ENCODE measurements around the gene DPH7. TPM values are rescaled to one million over a fixed set of nuclear protein-coding genes. Genes with fewer than 3 reads are reported as not detected.

Gene DPH7
- total RNA-seq, 2 donors from 2014 or later = 34.3 to 62.4 TPM

GRCh38 chr9:137524981-137525317 is 53.8 kb downstream of the DPH7 start:
- Histone ChIP-seq H3K36me3 (no peaks in the 10 kb centered on the region), H3K9me3 (no peaks in the 10 kb centered on the region), H3K27ac (no peak overlapping the region), H3K4me3 (no peak overlapping the region), H3K27me3 (replicated peaks; ENCODE audit: insufficient read depth) (no peaks in the 10 kb centered on the region), H3K4me1 (replicated peaks) (no peaks in the 10 kb centered on the region)
- TF ChIP-seq POLR2AphosphoS5 (IDR thresholded peaks at IDR 0.05) = no peak
- TF ChIP-seq POLR2A (IDR thresholded peaks at IDR 0.05) = no peak
- no peak for TF ChIP-seq CTCF (IDR thresholded peaks at IDR 0.05)
- DNase-seq (ENCODE audit: low spot score) = no peak
- intact Hi-C loops (cut with DNase I) = loop anchor here (5.0 to 10.0 kb wide), 2 partner anchors 98 to 230 kb away; no protein-coding TSS in a partner anchor
- 82% methylated on average over 5 of the region's 5 CpGs for WGBS

GRCh38 chr9:137524161-137524980 is 54.4 kb downstream of the DPH7 start:
- Histone ChIP-seq H3K4me3 (no peak overlapping the region), H3K27ac (no peak overlapping the region), H3K9me3 (no peaks in the 10 kb centered on the region), H3K27me3 (replicated peaks; ENCODE audit: insufficient read depth) (no peaks in the 10 kb centered on the region), H3K36me3 (no peaks in the 10 kb centered on the region), H3K4me1 (replicated peaks) (no peaks in the 10 kb centered on the region)
- 92% methylated on average over 33 of the region's 33 CpGs for WGBS
- no peak for TF ChIP-seq POLR2A (IDR thresholded peaks at IDR 0.05)
- no peak for TF ChIP-seq POLR2AphosphoS5 (IDR thresholded peaks at IDR 0.05)
- TF ChIP-seq CTCF (IDR thresholded peaks at IDR 0.05) = no peak
- no peak for DNase-seq (ENCODE audit: low spot score)
- intact Hi-C loops (cut with DNase I) = loop anchor here (5.0 to 10.0 kb wide), 2 partner anchors 97 to 230 kb away; no protein-coding TSS in a partner anchor

GRCh38 chr9:137522746-137523455 is 55.8 kb downstream of the DPH7 start:
- no peaks in the 10 kb centered on the region for H3K9me3 ChIP-seq
- H3K27me3 ChIP-seq (replicated peaks; ENCODE audit: insufficient read depth) = no peaks in the 10 kb centered on the region
- DNase-seq (ENCODE audit: low spot score) = no peak
- no peaks in the 10 kb centered on the region for H3K36me3 ChIP-seq
- intact Hi-C loops (cut with DNase I) = loop anchor here (5.0 to 10.0 kb wide), 2 partner anchors 96 to 228 kb away; no protein-coding TSS in a partner anchor
- no peak overlapping the region for H3K27ac ChIP-seq
- TF ChIP-seq POLR2AphosphoS5 (IDR thresholded peaks at IDR 0.05) (no peak), CTCF (IDR thresholded peaks at IDR 0.05) (no peak), POLR2A (IDR thresholded peaks at IDR 0.05) (no peak)
- H3K4me3 ChIP-seq = no peak overlapping the region
- H3K4me1 ChIP-seq (replicated peaks) = no peaks in the 10 kb centered on the region
- 93% methylated on average over 36 of the region's 36 CpGs for WGBS

GRCh38 chr9:137521405-137521985 is 57.2 kb downstream of the DPH7 start:
- no peak for TF ChIP-seq POLR2AphosphoS5 (IDR thresholded peaks at IDR 0.05)
- no peak for TF ChIP-seq CTCF (IDR thresholded peaks at IDR 0.05)
- DNase-seq (ENCODE audit: low spot score) = no peak
- H3K36me3 ChIP-seq = no peaks in the 10 kb centered on the region
- intact Hi-C loops (cut with DNase I) = loop anchor here (5.0 to 10.0 kb wide), 2 partner anchors 94 to 227 kb away; no protein-coding TSS in a partner anchor
- no peaks in the 10 kb centered on the region for H3K4me1 ChIP-seq (replicated peaks)
- 86% methylated on average over 17 of the region's 18 CpGs for WGBS
- H3K27me3 ChIP-seq (replicated peaks; ENCODE audit: insufficient read depth) = no peaks in the 10 kb centered on the region
- no peaks in the 10 kb centered on the region for H3K9me3 ChIP-seq
- H3K4me3 ChIP-seq = no peak overlapping the region
- no peak overlapping the region for H3K27ac ChIP-seq
